HepG2 (cell line): ENCODE data around the gene CARD19. TPM values are rescaled to one million over a fixed set of nuclear protein-coding genes. Genes with fewer than 3 reads are reported as not detected.

Source experiments
- ARID2 ChIP-seq: sonication (generic); formaldehyde crosslinking; IDR thresholded peaks from 2 replicates; pipeline ENCODE4 v1.8.1; 2022; ENCODE audit warnings: mild to moderate bottlenecking, missing genetic modification reagents, borderline replicate concordance
- ATF7 ChIP-seq, 2 experiments: fragments of 450-650 bp in 1 of 2; sonication (generic) in 1 of 2; formaldehyde crosslinking in 1 of 2; IDR thresholded peaks; 2 replicates each; pipeline versions ENCODE4 v1.4.0 to v1.6.1; 2016 to 2020; ENCODE audit warnings: antibody characterized with exemption in 1 of 2, mild to moderate bottlenecking in 1 of 2, missing genetic modification reagents in 1 of 2
- CBX1 ChIP-seq: IDR thresholded peaks from one replicate; pipeline ENCODE4 v1.6.1; 2016; ENCODE audit warnings: antibody characterized with exemption, low read depth
- DMTF1 ChIP-seq: sonication (generic); formaldehyde crosslinking; IDR thresholded peaks from 2 replicates; pipeline ENCODE4 v1.4.0; 2020; ENCODE audit warnings: mild to moderate bottlenecking, missing genetic modification reagents
- ELF4 ChIP-seq: sonication (generic); formaldehyde crosslinking; IDR thresholded peaks from 2 replicates; pipeline ENCODE4 v1.5.0; 2020; ENCODE audit warnings: missing genetic modification reagents, mild to moderate bottlenecking, moderate library complexity, borderline replicate concordance
- ERF ChIP-seq: IDR thresholded peaks from 2 replicates; pipeline ENCODE4 v1.6.1; 2018; ENCODE audit warnings: missing biosample characterization, missing genetic modification reagents
- HCFC1 ChIP-seq: fragments of 150-350 bp; IDR thresholded peaks from 2 replicates; pipeline ENCODE4 v1.6.1; 2014; ENCODE audit warnings: low read depth, low read length
- HDAC2 ChIP-seq: sonication (generic); formaldehyde crosslinking; IDR thresholded peaks from 2 replicates; pipeline ENCODE4 v1.4.0; 2020; ENCODE audit warnings: missing genetic modification reagents
- HMGXB3 ChIP-seq: sonication (generic); formaldehyde crosslinking; IDR thresholded peaks from 2 replicates; pipeline ENCODE4 v1.4.0; 2020; ENCODE audit warnings: missing genetic modification reagents, borderline replicate concordance
- MXD3 ChIP-seq: IDR thresholded peaks from 2 replicates; pipeline ENCODE4 v1.6.1; 2016; ENCODE audit warnings: mild to moderate bottlenecking, missing biosample characterization, missing genetic modification reagents
- PHB2 ChIP-seq: fragments of 450-650 bp; IDR thresholded peaks from 2 replicates; pipeline ENCODE4 v1.6.1; 2018; ENCODE audit not compliant: partially characterized antibody
- POLR2G ChIP-seq: fragments of 200-400 bp; formaldehyde crosslinking; IDR thresholded peaks from 2 replicates; pipeline ENCODE4 v1.6.1; 2018; ENCODE audit warnings: mild to moderate bottlenecking, low read depth, low read length, moderate library complexity
- TFDP2 ChIP-seq: sonication (generic); formaldehyde crosslinking; IDR thresholded peaks from 2 replicates; pipeline ENCODE4 v1.4.0; 2020; ENCODE audit warnings: missing genetic modification reagents
- XBP1 ChIP-seq: sonication (generic); formaldehyde crosslinking; IDR thresholded peaks from 2 replicates; pipeline ENCODE4 v1.5.0; 2020; ENCODE audit warnings: missing genetic modification reagents
- ZNF253 ChIP-seq: sonication (generic); formaldehyde crosslinking; IDR thresholded peaks from 2 replicates; pipeline ENCODE4 v1.8.0; 2022; ENCODE audit warnings: mild to moderate bottlenecking, missing genetic modification reagents, borderline replicate concordance
- ZNF329 ChIP-seq: sonication (generic); formaldehyde crosslinking; IDR thresholded peaks from 2 replicates; pipeline ENCODE4 v1.9.0; 2021; ENCODE audit warnings: low read depth, mild to moderate bottlenecking, missing genetic modification reagents
- ZNF567 ChIP-seq: sonication (generic); formaldehyde crosslinking; IDR thresholded peaks from 2 replicates; pipeline ENCODE4 v1.8.1; 2023; ENCODE audit warnings: mild to moderate bottlenecking, missing genetic modification reagents, borderline replicate concordance
- ZNF570 ChIP-seq: sonication (generic); formaldehyde crosslinking; IDR thresholded peaks from 2 replicates; pipeline ENCODE4 v1.4.0; 2020; ENCODE audit warnings: mild to moderate bottlenecking, missing genetic modification reagents, borderline replicate concordance
- ZUFSP ChIP-seq: sonication (generic); formaldehyde crosslinking; IDR thresholded peaks from 2 replicates; pipeline ENCODE4 v1.9.0; 2021; ENCODE audit warnings: missing genetic modification reagents, mild to moderate bottlenecking, borderline replicate concordance
- polyA plus RNA-seq, 8 experiments: library from polyadenylated mRNA; depleted of rRNA in 3 of 8; stranded (reverse) in 7 of 8; unstranded in 1 of 8; fragments of >200 nt; fragmentation: Illumina TruSeq in 4 of 8; extraction: Trizol in 4 of 8; gene quantifications; 2 replicates each; pipeline versions ENCODE4 v1.2.1 to v1.2.3, GENCODE V29; 2011 to 2016; ENCODE audit warnings: low read depth in 4 of 8, missing spikeins in 1 of 8, mixed read lengths in 1 of 8; ENCODE audit not compliant: insufficient read depth in 1 of 8
- total RNA-seq, 5 experiments: library from RNA; depleted of rRNA; stranded (reverse); fragments of >200 nt; fragmentation: Illumina TruSeq; extraction: Trizol; gene quantifications; 2 replicates each; pipeline ENCODE4 v1.2.3, GENCODE V29; 2016; ENCODE audit warnings: low read depth in 1 of 5

CARD19 gene
- total and polyA plus RNA-seq, 2 of the 13 experiments (the other 11 are each of a cell fraction or from before 2014, with no cell fraction given): 18.4 to 47.2 TPM

- TF ChIP-seq XBP1 (CRISPR knock-in tag) (no peak), ELF4 (CRISPR knock-in tag) (no peak), PHB2 (no peak), ATF7 (IDR thresholded peaks at IDR 0.05) (no peak), ATF7 (CRISPR knock-in tag; IDR thresholded peaks at IDR 0.05) (no peak), ZNF253 (no peak), DMTF1 (CRISPR knock-in tag) (no peak), HDAC2 (CRISPR knock-in tag) (no peak), ERF (CRISPR knock-in tag) (no peak), ZNF329 (CRISPR knock-in tag) (peak; percentile 49; the same call in 1 of the 2 replicates), ZNF570 (CRISPR knock-in tag) (no peak), MXD3 (CRISPR knock-in tag) (peak; percentile 70), HMGXB3 (CRISPR knock-in tag) (no peak), CBX1 (no peak), POLR2G (peak; percentile 68), TFDP2 (CRISPR knock-in tag) (peak; percentile 27; the same call in 1 of the 2 replicates), HCFC1 (no peak), ZUFSP (no peak), ZNF567 (CRISPR knock-in tag) (no peak), ARID2 (CRISPR knock-in tag) (0 out of 2 replicates have a peak, but pooled peaks have one; percentile 28)
Measured at GRCh38 chr9:93096131-93096802, at the start of gene CARD19 (continued).
